ENCODE results near the gene DACH1. TPM values are rescaled to one million over a fixed set of nuclear protein-coding genes. Genes with fewer than 3 reads are reported as not detected.
"Not testable (repeated sequence)": the region's sequence is repeated elsewhere in the genome, so short reads cannot be mapped to it uniquely, and the experiment has no call there.

DACH1 gene
- total RNA-seq, 1 donor from 2014 or later, result not detected

GRCh38 chr13:71861769-71862458, 5.1 kb downstream of the DACH1 start:
- Mint-ChIP-seq H3K9me3 (no peaks in the 10 kb centered on the region), H3K27ac (no peak overlapping the region), H3K4me1 (peaks cover 12% of the 10 kb centered on the region), H3K27me3 (peaks cover 44% of the 10 kb centered on the region), H3K4me3 (no peak overlapping the region), H3K36me3 (ENCODE audit: low read depth) (no peaks in the 10 kb centered on the region)
- DNase-seq, result no peak
- intact Hi-C loops (cut with micrococcal nuclease), result no loop called here

GRCh38 chr13:71860547-71861138, 6.4 kb downstream of the DACH1 start:
- Mint-ChIP-seq H3K4me1 (peaks cover 10% of the 10 kb centered on the region), H3K36me3 (ENCODE audit: low read depth) (no peaks in the 10 kb centered on the region), H3K4me3 (no peak overlapping the region), H3K9me3 (no peaks in the 10 kb centered on the region), H3K27me3 (peaks cover 39% of the 10 kb centered on the region), H3K27ac (no peak overlapping the region)
- DNase-seq, result no peak
- intact Hi-C loops (cut with micrococcal nuclease), result no loop called here

GRCh38 chr13:71858647-71859046, 8.4 kb downstream of the DACH1 start:
- DNase-seq, result no peak
- Mint-ChIP-seq H3K27me3 (peaks cover 24% of the 10 kb centered on the region), H3K4me1 (no peaks in the 10 kb centered on the region), H3K27ac (no peak overlapping the region), H3K9me3 (no peaks in the 10 kb centered on the region), H3K4me3 (no peak overlapping the region), H3K36me3 (ENCODE audit: low read depth) (no peaks in the 10 kb centered on the region)
- intact Hi-C loops (cut with micrococcal nuclease), result no loop called here

- H3K9me3 Mint-ChIP-seq, result no peaks in the 10 kb centered on the region
- H3K27ac Mint-ChIP-seq, result no peak overlapping the region
- H3K4me3 Mint-ChIP-seq, result no peak overlapping the region
- no peaks in the 10 kb centered on the region for H3K4me1 Mint-ChIP-seq
- H3K27me3 Mint-ChIP-seq, result peaks cover 11% of the 10 kb centered on the region
- no peaks in the 10 kb centered on the region for H3K36me3 Mint-ChIP-seq (ENCODE audit: low read depth)
- DNase-seq, result no peak
- intact Hi-C loops (cut with micrococcal nuclease), result no loop called here
Measured at GRCh38 chr13:71856548-71857043, 10.4 kb downstream of the DACH1 start.

GRCh38 chr13:71854401-71854800, 12.6 kb downstream of the DACH1 start:
- no peak overlapping the region for H3K4me3 Mint-ChIP-seq
- H3K4me1 Mint-ChIP-seq, result no peaks in the 10 kb centered on the region
- no peaks in the 10 kb centered on the region for H3K9me3 Mint-ChIP-seq
- no peak for DNase-seq
- H3K27me3 Mint-ChIP-seq, result peaks cover 7% of the 10 kb centered on the region
- no peak overlapping the region for H3K27ac Mint-ChIP-seq
- intact Hi-C loops (cut with micrococcal nuclease), result no loop called here
- H3K36me3 Mint-ChIP-seq (ENCODE audit: low read depth), result no peaks in the 10 kb centered on the region

- Mint-ChIP-seq H3K4me1 (no peaks in the 10 kb centered on the region), H3K27me3 (peaks cover 5% of the 10 kb centered on the region), H3K36me3 (ENCODE audit: low read depth) (no peaks in the 10 kb centered on the region), H3K9me3 (no peaks in the 10 kb centered on the region), H3K4me3 (no peak overlapping the region), H3K27ac (no peak overlapping the region)
- no peak for DNase-seq
- intact Hi-C loops (cut with micrococcal nuclease), result no loop called here
Measured at GRCh38 chr13:71853725-71854124, 13.3 kb downstream of the DACH1 start.

- intact Hi-C loops (cut with micrococcal nuclease), result no loop called here
- no peak overlapping the region for H3K27ac Mint-ChIP-seq
Measured at GRCh38 chr13:71852736-71853135, 14.3 kb downstream of the DACH1 start.

GRCh38 chr13:71851498-71852409, 15.2 kb downstream of the DACH1 start:
- DNase-seq, result no peak
- H3K4me1 Mint-ChIP-seq, result no peaks in the 10 kb centered on the region
- no peak overlapping the region for H3K4me3 Mint-ChIP-seq
- H3K27ac Mint-ChIP-seq, result no peak overlapping the region
- intact Hi-C loops (cut with micrococcal nuclease), result no loop called here
- peaks cover 3% of the 10 kb centered on the region for H3K27me3 Mint-ChIP-seq
- H3K9me3 Mint-ChIP-seq, result no peaks in the 10 kb centered on the region
- H3K36me3 Mint-ChIP-seq (ENCODE audit: low read depth), result no peaks in the 10 kb centered on the region

More at GRCh38 chr13:71852736-71853135, 14.3 kb downstream of the DACH1 start:
- H3K36me3 Mint-ChIP-seq (ENCODE audit: low read depth), result no peaks in the 10 kb centered on the region
- H3K9me3 Mint-ChIP-seq, result no peaks in the 10 kb centered on the region
- H3K4me3 Mint-ChIP-seq, result no peak overlapping the region
- peaks cover 3% of the 10 kb centered on the region for H3K27me3 Mint-ChIP-seq
- no peak for DNase-seq
- H3K4me1 Mint-ChIP-seq, result no peaks in the 10 kb centered on the region

GRCh38 chr13:71842003-71842402, 25.0 kb downstream of the DACH1 start:
- Mint-ChIP-seq H3K4me3 (no peak overlapping the region), H3K36me3 (ENCODE audit: low read depth) (no peaks in the 10 kb centered on the region), H3K27ac (no peak overlapping the region), H3K9me3 (no peaks in the 10 kb centered on the region), H3K27me3 (no peaks in the 10 kb centered on the region), H3K4me1 (no peaks in the 10 kb centered on the region)
- intact Hi-C loops (cut with micrococcal nuclease), result no loop called here
- no peak for DNase-seq

GRCh38 chr13:71838842-71839241, 28.2 kb downstream of the DACH1 start:
- H3K36me3 Mint-ChIP-seq (ENCODE audit: low read depth), result no peaks in the 10 kb centered on the region
- no peak for DNase-seq
- H3K27me3 Mint-ChIP-seq, result no peaks in the 10 kb centered on the region
- no peaks in the 10 kb centered on the region for H3K4me1 Mint-ChIP-seq
- no peak overlapping the region for H3K4me3 Mint-ChIP-seq
- intact Hi-C loops (cut with micrococcal nuclease), result no loop called here
- H3K27ac Mint-ChIP-seq, result no peak overlapping the region
- no peaks in the 10 kb centered on the region for H3K9me3 Mint-ChIP-seq

GRCh38 chr13:71837582-71837981, 29.4 kb downstream of the DACH1 start:
- H3K36me3 Mint-ChIP-seq (ENCODE audit: low read depth); H3K4me3 Mint-ChIP-seq; H3K9me3 Mint-ChIP-seq; DNase-seq; H3K27me3 Mint-ChIP-seq; intact Hi-C loops (cut with micrococcal nuclease); H3K27ac Mint-ChIP-seq; H3K4me1 Mint-ChIP-seq: not testable (repeated sequence)

- Mint-ChIP-seq H3K36me3 (ENCODE audit: low read depth) (no peaks in the 10 kb centered on the region), H3K9me3 (no peaks in the 10 kb centered on the region), H3K27me3 (peaks cover 7% of the 10 kb centered on the region), H3K27ac (no peak overlapping the region), H3K4me1 (peaks cover 5% of the 10 kb centered on the region), H3K4me3 (no peak overlapping the region)
- intact Hi-C loops (cut with micrococcal nuclease), result no loop called here
- DNase-seq, result no peak
Measured at GRCh38 chr13:71831716-71832115, 35.3 kb downstream of the DACH1 start.

GRCh38 chr13:71830736-71831135, 36.3 kb downstream of the DACH1 start:
- Mint-ChIP-seq H3K27me3 (peaks cover 7% of the 10 kb centered on the region), H3K4me1 (peaks cover 5% of the 10 kb centered on the region), H3K36me3 (ENCODE audit: low read depth) (no peaks in the 10 kb centered on the region), H3K4me3 (no peak overlapping the region), H3K27ac (no peak overlapping the region), H3K9me3 (no peaks in the 10 kb centered on the region)
- DNase-seq, result no peak
- intact Hi-C loops (cut with micrococcal nuclease), result no loop called here

GRCh38 chr13:71830323-71830722, 36.7 kb downstream of the DACH1 start:
- intact Hi-C loops (cut with micrococcal nuclease), result no loop called here
- Mint-ChIP-seq H3K4me3 (no peak overlapping the region), H3K36me3 (ENCODE audit: low read depth) (no peaks in the 10 kb centered on the region), H3K9me3 (no peaks in the 10 kb centered on the region), H3K27ac (no peak overlapping the region), H3K27me3 (peaks cover 7% of the 10 kb centered on the region), H3K4me1 (peaks cover 5% of the 10 kb centered on the region)
- DNase-seq, result no peak

All from activated CD4-positive, alpha-beta T cell treated with anti-CD3 and anti-CD28 coated beads, Interleukin-2, amount 10 ng/mL, durations not matched to agents 24 days and 14 days (primary cell).